MCF 10A (cell line): ENCODE data around the gene USP6NL. TPM values are rescaled to one million over a fixed set of nuclear protein-coding genes. Genes with fewer than 3 reads are reported as not detected.

Experiments
- BruUV-seq: library from RNA; stranded (reverse); fragments of 400-500 nt; replicated peaks from 2 replicates; lab custom pipeline; 2021; lab: Mats Ljungman, UMichigan
- CTCF ChIA-PET: fragments of 300-600 bp; sonication (Branson Sonifier 250); formaldehyde crosslinking; extraction: SDS; loops from one replicate; lab custom pipeline; 2021; ENCODE audit warnings: antibody characterized with exemption, inconsistent platforms; lab: Yijun Ruan, JAX
- POLR2A ChIA-PET: fragments of 300-600, 350-650 bp; sonication (Branson Sonifier 250); formaldehyde crosslinking; extraction: SDS; loops from one replicate; lab custom pipeline; 2020; ENCODE audit warnings: antibody characterized with exemption, inconsistent platforms; lab: Yijun Ruan, JAX
- DNase-seq: peaks from one replicate; pipeline ENCODE4 v3.0.0-alpha.2; 2018; ENCODE audit not compliant: unreplicated experiment
- H3K27ac Mint-ChIP-seq: one replicate; pipeline ENCODE4 v1.8.0; 2022; ENCODE audit warnings: mild to moderate bottlenecking, low read depth, mixed read lengths; ENCODE audit not compliant: unreplicated experiment
- H3K27me3 Mint-ChIP-seq: one replicate; pipeline ENCODE4 v1.8.0; 2022; ENCODE audit warnings: mixed read lengths; ENCODE audit not compliant: insufficient read depth, unreplicated experiment
- H3K36me3 Mint-ChIP-seq: one replicate; pipeline ENCODE4 v1.8.0; 2022; ENCODE audit warnings: mild to moderate bottlenecking, moderate library complexity, mixed read lengths; ENCODE audit not compliant: insufficient read depth, unreplicated experiment
- H3K4me1 Mint-ChIP-seq: one replicate; pipeline ENCODE4 v1.8.0; 2022; ENCODE audit warnings: mixed read lengths; ENCODE audit not compliant: insufficient read depth, unreplicated experiment
- H3K4me3 Mint-ChIP-seq: one replicate; pipeline ENCODE4 v1.8.0; 2022; ENCODE audit warnings: mild to moderate bottlenecking, moderate library complexity, mixed read lengths; ENCODE audit not compliant: unreplicated experiment
- H3K9me3 Mint-ChIP-seq: one replicate; pipeline ENCODE4 v1.8.0; 2022; ENCODE audit warnings: mixed read lengths; ENCODE audit not compliant: unreplicated experiment
- intact Hi-C: fragments of 100-400 bp; cut with micrococcal nuclease; formaldehyde crosslinking; loops from 2 replicates; pipeline ENCODE4 v1.14.1; 2022
- total RNA-seq: library from RNA; stranded (reverse); gene quantifications from 2 replicates; pipeline ENCODE4 v1.2.3, GENCODE V29; 2022
- TF ChIP-seq, protein P1 (sequence below): fragments of 200-600 bp; IDR thresholded peaks from one replicate; pipeline ENCODE4 v1.8.0; 2022; ENCODE audit warnings: antibody characterized with exemption, mild to moderate bottlenecking; ENCODE audit not compliant: unreplicated experiment

USP6NL gene
- total RNA-seq, 1 experiment from 2014 or later: 19.2 TPM

DNA sequence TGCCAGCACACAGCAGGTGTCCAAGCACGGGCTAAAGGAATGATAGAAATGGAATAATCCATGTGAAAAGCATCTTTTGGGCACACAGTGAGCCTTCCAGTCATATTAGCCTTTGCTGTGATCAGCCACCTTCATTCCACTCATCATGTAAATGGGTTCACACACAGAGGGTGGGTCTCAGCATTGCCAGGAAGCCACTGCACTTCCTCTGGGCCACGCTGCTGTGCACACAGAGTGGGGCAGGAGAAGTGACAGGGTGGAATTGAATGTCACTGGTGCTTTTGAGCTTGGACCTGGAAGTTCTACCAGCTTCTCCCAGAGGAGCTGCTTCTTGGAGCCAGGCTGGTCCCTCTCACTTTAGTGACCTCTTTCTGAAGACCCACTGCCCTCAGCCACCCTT, 203.5 kb downstream of the USP6NL start:
- peaks cover 11% of the 10 kb centered on the region for H3K27me3 Mint-ChIP-seq
- H3K27ac Mint-ChIP-seq: no peak overlapping the region
- intact Hi-C loops: no loop called here
- H3K4me1 Mint-ChIP-seq: no peaks in the 10 kb centered on the region
- no TSS peak for BruUV-seq
- no peak overlapping the region for H3K4me3 Mint-ChIP-seq
- POLR2A ChIA-PET: no interaction called here
- TF ChIP-seq, protein P1, sequence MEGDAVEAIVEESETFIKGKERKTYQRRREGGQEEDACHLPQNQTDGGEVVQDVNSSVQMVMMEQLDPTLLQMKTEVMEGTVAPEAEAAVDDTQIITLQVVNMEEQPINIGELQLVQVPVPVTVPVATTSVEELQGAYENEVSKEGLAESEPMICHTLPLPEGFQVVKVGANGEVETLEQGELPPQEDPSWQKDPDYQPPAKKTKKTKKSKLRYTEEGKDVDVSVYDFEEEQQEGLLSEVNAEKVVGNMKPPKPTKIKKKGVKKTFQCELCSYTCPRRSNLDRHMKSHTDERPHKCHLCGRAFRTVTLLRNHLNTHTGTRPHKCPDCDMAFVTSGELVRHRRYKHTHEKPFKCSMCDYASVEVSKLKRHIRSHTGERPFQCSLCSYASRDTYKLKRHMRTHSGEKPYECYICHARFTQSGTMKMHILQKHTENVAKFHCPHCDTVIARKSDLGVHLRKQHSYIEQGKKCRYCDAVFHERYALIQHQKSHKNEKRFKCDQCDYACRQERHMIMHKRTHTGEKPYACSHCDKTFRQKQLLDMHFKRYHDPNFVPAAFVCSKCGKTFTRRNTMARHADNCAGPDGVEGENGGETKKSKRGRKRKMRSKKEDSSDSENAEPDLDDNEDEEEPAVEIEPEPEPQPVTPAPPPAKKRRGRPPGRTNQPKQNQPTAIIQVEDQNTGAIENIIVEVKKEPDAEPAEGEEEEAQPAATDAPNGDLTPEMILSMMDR: no peak
- no peaks in the 10 kb centered on the region for H3K36me3 Mint-ChIP-seq
- peaks cover 8% of the 10 kb centered on the region for H3K9me3 Mint-ChIP-seq
- CTCF ChIA-PET: interaction anchor here (0.5 to 0.7 kb wide), 2 partner anchors 24 to 29 kb away, joined by 3 read pairs; no protein-coding TSS in a partner anchor
- DNase-seq: no peak

DNA sequence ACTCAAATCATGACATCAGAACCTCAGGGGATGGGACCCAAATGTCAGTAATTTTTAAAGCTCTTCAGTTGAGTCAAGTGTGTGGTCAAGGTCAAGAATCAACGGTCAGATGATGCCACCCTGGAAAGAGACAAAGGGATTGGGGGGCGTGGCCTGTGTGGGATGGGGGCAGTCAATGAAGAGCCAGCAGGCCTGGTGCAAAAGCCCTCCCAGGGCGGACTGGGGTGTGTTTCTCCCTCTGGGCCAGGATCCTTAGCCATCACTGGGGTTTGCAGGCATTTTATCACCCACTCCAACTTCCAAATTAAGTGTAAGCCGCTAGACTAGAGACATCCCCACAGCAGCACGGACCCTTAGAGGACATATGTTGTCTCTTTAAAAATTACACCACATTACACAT, 204.7 kb downstream of the USP6NL start:
- H3K36me3 Mint-ChIP-seq: no peaks in the 10 kb centered on the region
- no peak overlapping the region for H3K27ac Mint-ChIP-seq
- no TSS peak for BruUV-seq
- no peaks in the 10 kb centered on the region for H3K27me3 Mint-ChIP-seq
- H3K4me3 Mint-ChIP-seq: no peak overlapping the region
- TF ChIP-seq, protein P1: no peak
- no peaks in the 10 kb centered on the region for H3K4me1 Mint-ChIP-seq
- POLR2A ChIA-PET: no interaction called here
- CTCF ChIA-PET: interaction anchor here (0.7 kb wide), 1 partner anchor 406 kb away, joined by 3 read pairs; no protein-coding TSS in a partner anchor
- H3K9me3 Mint-ChIP-seq: no peaks in the 10 kb centered on the region
- intact Hi-C loops: no loop called here
- DNase-seq: no peak

DNA sequence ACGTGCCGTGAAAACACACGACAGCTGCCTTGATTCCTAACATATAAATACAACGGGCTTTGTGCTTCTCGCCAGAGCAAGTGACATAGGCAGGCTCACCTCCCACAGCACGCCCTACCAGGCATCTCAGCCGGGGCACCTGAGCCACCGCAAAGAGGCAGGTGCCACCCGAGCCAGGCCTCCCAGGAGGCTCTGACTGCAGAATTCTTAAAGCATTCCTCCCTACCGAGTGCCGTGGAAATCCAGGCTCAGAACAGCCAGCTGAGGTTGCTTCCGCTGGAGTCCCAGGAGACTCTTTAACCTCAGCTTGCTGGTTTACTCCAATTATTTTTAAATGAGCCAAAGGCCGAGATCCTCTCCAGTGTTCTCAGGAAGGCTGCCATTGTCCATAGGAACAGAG, 206.5 kb downstream of the USP6NL start:
- no peak overlapping the region for H3K27ac Mint-ChIP-seq
- H3K4me3 Mint-ChIP-seq: no peak overlapping the region
- BruUV-seq: no TSS peak
- intact Hi-C loops: no loop called here
- ChIA-PET POLR2A (no interaction called here), CTCF (no interaction called here)
- TF ChIP-seq, protein P1: no peak
- no peaks in the 10 kb centered on the region for H3K4me1 Mint-ChIP-seq
- H3K27me3 Mint-ChIP-seq: no peaks in the 10 kb centered on the region
- DNase-seq: no peak
- H3K9me3 Mint-ChIP-seq: no peaks in the 10 kb centered on the region
- no peaks in the 10 kb centered on the region for H3K36me3 Mint-ChIP-seq

Other genes with a start within 250 kb of the USP6NL start
- gene ECHDC3, start 130.7 kb upstream of the USP6NL start, total RNA-seq: 21.7 and 25.5 TPM in 2 replicates
- gene PROSER2, start 211.7 kb upstream of the USP6NL start, total RNA-seq: 29.2 and 58.0 TPM in 2 replicates